Measurements from ENCODE around the gene RRP7A.
A peak's percentile ranks its signal among the peaks of the same experiment; 100 is the strongest.
"Not testable (repeated sequence)": the region's sequence is repeated elsewhere in the genome, so short reads cannot be mapped to it uniquely, and the experiment has no call there.

RRP7A gene

GRCh38 chr22:42519525-42520401 lies at the start of gene RRP7A:
TSS of gene RRP7A (minus strand) at chr22:42519796. CDS start at chr22:42519786, 10 bp downstream.
- DNase-seq: peak; percentile 71

GRCh38 chr22:42567950-42568349 lies 48.4 kb upstream of the RRP7A start:
- DNase-seq: not testable (repeated sequence)

GRCh38 chr22:42565956-42566355 lies 46.4 kb upstream of the RRP7A start:
- no peak for DNase-seq

GRCh38 chr22:42564699-42565098 lies 45.1 kb upstream of the RRP7A start:
- no peak for DNase-seq

GRCh38 chr22:42563943-42564342 lies 44.3 kb upstream of the RRP7A start:
- DNase-seq: not testable (repeated sequence)

GRCh38 chr22:42562684-42563083 lies 43.1 kb upstream of the RRP7A start:
- DNase-seq: no peak

GRCh38 chr22:42562279-42562678 lies 42.7 kb upstream of the RRP7A start:
- no peak for DNase-seq

- no peak for DNase-seq
Measured at GRCh38 chr22:42561856-42562255, 42.3 kb upstream of the RRP7A start.

- DNase-seq: no peak
Measured at GRCh38 chr22:42560781-42561180, 41.2 kb upstream of the RRP7A start.

- no peak for DNase-seq
Measured at GRCh38 chr22:42560381-42560780, 40.8 kb upstream of the RRP7A start.

GRCh38 chr22:42553475-42554361 lies 34.1 kb upstream of the RRP7A start, which contains the start of gene SERHL2:
TSS of gene SERHL2 (plus strand) at chr22:42553956. CDS start at chr22:42554021, 65 bp downstream.
- DNase-seq: peak; percentile 82

GRCh38 chr22:42552294-42552647 lies 32.7 kb upstream of the RRP7A start:
- DNase-seq: not testable (repeated sequence)

GRCh38 chr22:42549331-42550060 lies 29.9 kb upstream of the RRP7A start:
- DNase-seq: no peak

GRCh38 chr22:42548597-42549330 lies 29.2 kb upstream of the RRP7A start:
- DNase-seq: no peak

GRCh38 chr22:42548126-42548525 lies 28.5 kb upstream of the RRP7A start:
- not testable (repeated sequence) for DNase-seq

- no peak for DNase-seq
Measured at GRCh38 chr22:42547562-42547961, 28.0 kb upstream of the RRP7A start.

GRCh38 chr22:42544686-42545085 lies 25.1 kb upstream of the RRP7A start:
- DNase-seq: no peak

- not testable (repeated sequence) for DNase-seq
Measured at GRCh38 chr22:42539236-42539771, 19.7 kb upstream of the RRP7A start.

- DNase-seq: not testable (repeated sequence)
Measured at GRCh38 chr22:42537199-42537831, 17.7 kb upstream of the RRP7A start.

- not testable (repeated sequence) for DNase-seq
Measured at GRCh38 chr22:42536634-42537033, 17.0 kb upstream of the RRP7A start.

- DNase-seq: no peak
Measured at GRCh38 chr22:42536166-42536565, 16.6 kb upstream of the RRP7A start.

Data from fibroblast of skin of right biceps (primary cell).